Myocyte (in vitro differentiated cells): Measurements from ENCODE around the gene LIMA1. TPM values are rescaled to one million over a fixed set of nuclear protein-coding genes. Genes with fewer than 3 reads are reported as not detected.

ENCODE experiments used
- DNase-seq: peaks from one replicate; pipeline ENCODE4 v3.0.0-alpha.2; 2012; ENCODE audit warnings: low read depth
- microRNA counts: library from miRNA; unstranded; fragments of <30 nt; microRNA quantifications from one replicate; lab custom pipeline; 2016
- microRNA-seq: library from miRNA; unstranded; fragments of <30 nt; microRNA quantifications from one replicate; pipeline ENCODE4, GENCODE V29; 2016
- total RNA-seq: library from RNA; depleted of rRNA; stranded (reverse); fragments of >200 nt; gene quantifications from 2 replicates; pipeline ENCODE4 v1.2.3, GENCODE V29; 2014

Gene LIMA1
- total RNA-seq, 1 donor from 2014 or later: 137 TPM

- DNase-seq: no peak
Measured at GRCh38 chr12:50145439-50145838, 137.9 kb downstream of the LIMA1 start.

- DNase-seq: no peak
Measured at GRCh38 chr12:50142993-50143392, 140.3 kb downstream of the LIMA1 start.

- peak; percentile 54 for DNase-seq
Measured at GRCh38 chr12:50132505-50133135, 150.7 kb downstream of the LIMA1 start.

- DNase-seq: no peak
Measured at GRCh38 chr12:50129290-50129689, 154.0 kb downstream of the LIMA1 start.

- DNase-seq: no peak
Measured at GRCh38 chr12:50127546-50127945, 155.8 kb downstream of the LIMA1 start.

MicroRNA genes within 50 kb of the gene (microRNA counts, 767-probe panel; counts per million panel counts)
- not detected for microRNA hsa-miR-1293 (lab: Ali Mortazavi, UCI)

Small RNA genes lying within 50 kb of the gene (microRNA-seq; reads per million reads assigned to microRNA genes)
- gene MIR1293: 0.81 reads per million

Other genes with a start within 250 kb of the LIMA1 start
- 4.5 and 8.2 TPM in 2 replicates for gene ASIC1, start 225.9 kb downstream of the LIMA1 start, total RNA-seq
- 32.0 and 36.0 TPM in 2 replicates for gene SMARCD1, start 198.2 kb downstream of the LIMA1 start, total RNA-seq
- 39.9 and 54.1 TPM in 2 replicates for gene GPD1, start 179.5 kb downstream of the LIMA1 start, total RNA-seq
- gene COX14, start 171.3 kb downstream of the LIMA1 start, total RNA-seq: 34.4 and 40.8 TPM in 2 replicates
- gene CERS5, start 116.2 kb downstream of the LIMA1 start, total RNA-seq: 21.4 and 25.3 TPM in 2 replicates
- not detected in 2 replicates for gene FAM186A, start 113.1 kb upstream of the LIMA1 start, total RNA-seq
- gene LARP4, start 117.4 kb upstream of the LIMA1 start, total RNA-seq: 46.5 and 49.8 TPM in 2 replicates
- 20.4 and 25.3 TPM in 2 replicates for gene DIP2B, start 221.5 kb upstream of the LIMA1 start, total RNA-seq